Spleen (tissue), 11 donors: ENCODE results near the gene DNAJB13. TPM values are rescaled to one million over a fixed set of nuclear protein-coding genes. Genes with fewer than 3 reads are reported as not detected.

Source experiments
- DNase-seq: peaks from one replicate; pipeline ENCODE4 v3.0.0-alpha.2; 2020
- H3K27ac ChIP-seq, 8 donors: fragments of 200-600 bp; sonication (generic) in 7 of 8; 1 replicate in 4 of 8; 2 replicates in 4 of 8; pipeline versions ENCODE4 v1.5.0 to v1.8.0; 2016 to 2021; ENCODE audit warnings: inconsistent platforms in 4 of 8, mild to moderate bottlenecking in 4 of 8, moderate library complexity in 1 of 8
- H3K27me3 ChIP-seq, 7 donors: fragments of 200-600 bp; sonication (generic) in 6 of 7; replicated peaks in 1 of 7; 1 replicate in 4 of 7; 2 replicates in 3 of 7; pipeline versions ENCODE4 v1.5.0 to v1.8.0; 2016 to 2021; ENCODE audit warnings: inconsistent platforms in 3 of 7, mild to moderate bottlenecking in 1 of 7
- H3K36me3 ChIP-seq, 6 donors: fragments of 200-600 bp; sonication (generic) in 5 of 6; 1 replicate in 4 of 6; 2 replicates in 2 of 6; pipeline versions ENCODE4 v1.5.0 to v1.8.0; 2016 to 2021; ENCODE audit warnings: inconsistent platforms in 2 of 6
- H3K4me1 ChIP-seq, 6 donors: fragments of 200-600 bp; sonication (generic) in 5 of 6; 1 replicate in 3 of 6; 2 replicates in 3 of 6; pipeline versions ENCODE4 v1.5.0 to v1.8.0; 2016 to 2021; ENCODE audit warnings: inconsistent platforms in 3 of 6
- H3K4me3 ChIP-seq, 8 donors: fragments of 200-600 bp; sonication (generic) in 7 of 8; 1 replicate in 4 of 8; 2 replicates in 4 of 8; pipeline versions ENCODE4 v1.5.0 to v1.8.0; 2016 to 2021; ENCODE audit warnings: inconsistent platforms in 4 of 8, mild to moderate bottlenecking in 4 of 8, moderate library complexity in 2 of 8
- H3K9me3 ChIP-seq, 8 donors: fragments of 200-600 bp; sonication (generic) in 7 of 8; 1 replicate in 4 of 8; 2 replicates in 4 of 8; pipeline versions ENCODE4 v1.5.0 to v1.8.0; 2016 to 2021; ENCODE audit warnings: inconsistent platforms in 4 of 8
- POLR2A ChIP-seq, 3 donors: fragments of 450-650 bp; IDR thresholded peaks; one replicate each; pipeline ENCODE4 v1.5.1; 2017; ENCODE audit warnings: antibody characterized with exemption in 3 of 3, mild to moderate bottlenecking in 1 of 3
- POLR2AphosphoS5 ChIP-seq, 3 donors: sonication (generic); formaldehyde crosslinking; IDR thresholded peaks; one replicate each; pipeline ENCODE4 v1.5.1; 2017; ENCODE audit warnings: antibody characterized with exemption in 3 of 3
- WGBS, 5 donors: extraction: QIAGEN DNeasy Blood & Tissue Kit in 3 of 5; methylation state at CpG; one replicate each; pipeline versions ENCODE4 v1.1.5 to v1.1.7; 2013 to 2018; 5-methylcytosine and 5-hydroxymethylcytosine counted together
- intact Hi-C: fragments of 100-400 bp; cut with DNase I; formaldehyde crosslinking; loops from one replicate; pipeline ENCODE4 v1.15.0; 2023; ENCODE audit warnings: low total_unique reads
- polyA plus RNA-seq, 3 donors: library from polyadenylated mRNA; stranded (reverse); fragments of 200-250 nt; gene quantifications; one replicate each; pipeline ENCODE4 v1.2.1, GENCODE V29; 2013
- total RNA-seq, 7 donors: library from RNA; depleted of rRNA in 3 of 7; stranded (reverse); fragments of >200 nt in 3 of 7; fragmentation: NEBNext Ultra II Directional in 4 of 7; extraction: Animal tissue kit (Norgen Biotek cat#: 25700) in 4 of 7; gene quantifications; one replicate each; pipeline versions ENCODE4 v1.1.0 to v1.2.1, GENCODE V29; 2016 to 2021
- TF ChIP-seq, protein P1 (sequence below), 11 experiments: fragments of 200-600 bp in 7 of 11; fragments of 450-650 bp in 4 of 11; sonication (generic) in 4 of 11; IDR thresholded peaks in 8 of 11; conservative IDR thresholded peaks in 3 of 11; 1 replicate in 7 of 11; 2 replicates in 4 of 11; pipeline versions ENCODE4 v1.4.0 to v1.8.0; 2016 to 2021; ENCODE audit warnings: antibody characterized with exemption in 11 of 11, inconsistent platforms in 4 of 11, mild to moderate bottlenecking in 1 of 11
- donor health status: healthy with polysubstance abuse.
- donor health status: DM: no; HTN: no; CAD: no; lungs with moderate emphysema.
- donor health status: DM: no; HTN: no; CAD: no.
- donor health status: Bipolar disorder and iron deficiency.
- donor health status: healthy.
- donor health status: DM: no; HTN: no; CAD: no.
- donor health status: DM: yes; HTN: yes; CAD: no.

The DNAJB13 gene
- total and polyA plus RNA-seq, 10 donors: 0.04 to 0.32 (median 0.06) TPM; not detected in 7

DNA sequence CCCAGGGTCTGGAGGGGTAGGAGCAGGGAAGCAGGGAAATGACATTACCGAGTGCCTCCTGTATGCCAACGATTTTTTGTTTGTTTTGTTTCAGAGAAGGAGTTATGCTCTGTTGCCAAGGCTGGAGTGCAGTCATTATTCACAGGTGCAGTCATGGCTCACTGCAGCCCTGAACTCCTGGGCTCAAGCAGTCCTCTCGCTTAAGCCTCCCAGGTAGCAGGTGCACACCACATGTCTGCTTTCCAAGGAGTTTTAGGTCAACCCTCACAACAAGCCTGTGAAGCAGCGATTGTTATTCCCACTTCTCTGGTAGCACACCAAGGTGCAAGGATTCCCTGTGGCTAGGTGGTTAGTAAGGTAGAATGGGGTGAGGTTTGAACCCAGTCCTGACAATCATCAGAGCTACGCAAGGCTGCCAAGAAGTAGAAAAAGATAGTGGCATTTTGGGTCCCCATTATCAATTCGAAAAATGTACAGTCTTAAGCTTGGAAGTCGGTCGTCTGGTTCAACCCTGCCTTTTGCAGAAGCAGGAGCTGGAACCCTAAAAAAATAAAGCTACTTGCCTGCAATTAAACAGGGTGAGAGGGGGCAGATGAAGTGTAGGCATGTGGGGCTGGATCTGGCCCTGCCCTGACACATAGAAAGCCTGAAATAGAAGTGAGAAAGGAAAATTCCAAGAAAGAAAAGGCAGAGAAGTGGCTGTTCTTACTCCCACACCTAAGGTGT is 48.9 kb downstream of the DNAJB13 start:
- DNase-seq: peak; percentile 44
- Histone ChIP-seq H3K4me3 (no peak overlapping the region), H3K27ac (no peak overlapping the region), H3K36me3 (peaks cover 0 to 44% (median 17%) of the 10 kb centered on the region in 6 donors), H3K9me3 (no peaks in the 10 kb centered on the region), H3K4me1 (peaks cover under 1 to 56% (median 33%) of the 10 kb centered on the region in 6 donors), H3K27me3 (no peaks in the 10 kb centered on the region)
- intact Hi-C loops: no loop called here
- WGBS, 5 donors: 72 to 83% (median 82%) methylated on average over 8 of the region's 8 CpGs
- TF ChIP-seq, protein P1, sequence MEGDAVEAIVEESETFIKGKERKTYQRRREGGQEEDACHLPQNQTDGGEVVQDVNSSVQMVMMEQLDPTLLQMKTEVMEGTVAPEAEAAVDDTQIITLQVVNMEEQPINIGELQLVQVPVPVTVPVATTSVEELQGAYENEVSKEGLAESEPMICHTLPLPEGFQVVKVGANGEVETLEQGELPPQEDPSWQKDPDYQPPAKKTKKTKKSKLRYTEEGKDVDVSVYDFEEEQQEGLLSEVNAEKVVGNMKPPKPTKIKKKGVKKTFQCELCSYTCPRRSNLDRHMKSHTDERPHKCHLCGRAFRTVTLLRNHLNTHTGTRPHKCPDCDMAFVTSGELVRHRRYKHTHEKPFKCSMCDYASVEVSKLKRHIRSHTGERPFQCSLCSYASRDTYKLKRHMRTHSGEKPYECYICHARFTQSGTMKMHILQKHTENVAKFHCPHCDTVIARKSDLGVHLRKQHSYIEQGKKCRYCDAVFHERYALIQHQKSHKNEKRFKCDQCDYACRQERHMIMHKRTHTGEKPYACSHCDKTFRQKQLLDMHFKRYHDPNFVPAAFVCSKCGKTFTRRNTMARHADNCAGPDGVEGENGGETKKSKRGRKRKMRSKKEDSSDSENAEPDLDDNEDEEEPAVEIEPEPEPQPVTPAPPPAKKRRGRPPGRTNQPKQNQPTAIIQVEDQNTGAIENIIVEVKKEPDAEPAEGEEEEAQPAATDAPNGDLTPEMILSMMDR (IDR thresholded peaks at IDR 0.05 in 8 of 11, conservative IDR thresholded peaks at IDR 0.05 in 3 of 11): no peak
- TF ChIP-seq POLR2A (IDR thresholded peaks at IDR 0.05) (no peak), POLR2AphosphoS5 (IDR thresholded peaks at IDR 0.05) (no peak)

DNA sequence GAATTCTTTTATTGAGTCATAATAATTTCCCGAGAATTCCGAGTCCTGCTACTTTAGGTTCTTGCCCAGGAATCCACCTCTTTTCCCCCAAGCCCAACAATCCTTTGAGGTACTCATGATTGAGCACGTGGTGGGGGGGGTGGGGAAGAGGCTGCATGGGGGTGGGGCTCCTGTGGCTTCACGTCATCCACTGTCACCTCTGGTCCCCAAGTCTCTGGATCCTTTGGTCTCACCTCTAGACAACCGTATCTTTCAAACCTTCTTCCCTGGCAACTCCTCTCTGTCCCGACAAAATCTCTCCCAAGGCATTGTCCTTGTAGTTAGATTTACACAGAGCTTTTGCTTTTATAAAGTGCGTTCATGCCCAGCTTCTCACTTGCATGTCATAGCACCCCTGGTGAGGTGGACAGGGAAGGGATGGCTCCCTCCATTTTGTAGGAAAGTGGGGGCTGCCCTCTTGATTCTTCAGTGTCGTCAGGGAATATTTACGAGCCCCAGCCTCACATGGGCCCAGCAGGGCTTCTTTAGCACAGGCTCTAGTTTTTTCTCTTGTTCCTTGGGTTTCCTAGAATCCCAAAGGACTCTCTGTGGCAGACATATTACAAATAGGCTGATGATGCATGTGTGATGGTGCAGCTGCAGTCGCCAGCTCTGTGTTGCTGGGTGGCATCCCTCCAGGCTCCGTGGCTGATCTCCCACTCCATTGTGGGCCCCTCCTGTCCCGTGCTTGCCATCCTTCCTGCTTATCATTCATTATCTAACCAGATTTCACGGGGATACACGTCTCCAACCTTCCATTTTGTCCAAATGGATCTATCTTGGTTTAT is 49.7 kb downstream of the DNAJB13 start:
- TF ChIP-seq POLR2AphosphoS5 (IDR thresholded peaks at IDR 0.05) (no peak), POLR2A (IDR thresholded peaks at IDR 0.05) (no peak)
- TF ChIP-seq, protein P1 (IDR thresholded peaks at IDR 0.05 in 8 of 11, conservative IDR thresholded peaks at IDR 0.05 in 3 of 11): no peak
- H3K4me1 ChIP-seq: peaks cover 6 to 56% (median 32%) of the 10 kb centered on the region in 6 donors
- intact Hi-C loops: no loop called here
- peaks cover 0 to 50% (median 17%) of the 10 kb centered on the region in 6 donors for H3K36me3 ChIP-seq
- H3K9me3 ChIP-seq: no peaks in the 10 kb centered on the region
- peak; percentile 35 for DNase-seq
- H3K27me3 ChIP-seq: no peaks in the 10 kb centered on the region
- WGBS, 5 donors: 90 to 95% (median 91%) methylated on average over 14 of the region's 14 CpGs
- no peak overlapping the region for H3K27ac ChIP-seq
- no peak overlapping the region for H3K4me3 ChIP-seq

DNA sequence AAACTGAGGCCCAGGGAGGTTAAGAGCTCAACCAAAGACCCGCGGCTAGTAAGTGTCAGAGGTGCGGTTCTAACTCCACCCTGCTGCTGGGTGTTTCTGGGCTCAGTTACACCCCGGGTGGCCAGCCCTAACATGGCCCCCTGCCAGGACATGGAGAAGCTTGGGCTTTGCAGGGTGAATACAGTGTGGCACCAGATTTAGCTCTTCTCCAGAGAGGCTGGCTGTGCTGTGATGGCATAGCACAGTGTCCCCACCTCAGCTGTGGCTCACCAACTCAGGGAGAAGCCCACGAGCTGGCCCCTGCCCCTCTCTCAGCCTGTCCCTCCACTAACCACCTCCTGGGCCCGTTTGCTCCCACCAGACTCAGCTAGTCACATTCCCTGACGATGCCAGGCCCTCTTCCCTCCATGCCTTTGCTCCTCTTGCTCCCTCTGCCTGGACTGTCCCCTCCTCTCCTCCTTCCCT is 51.0 kb downstream of the DNAJB13 start:
- Histone ChIP-seq H3K27me3 (no peaks in the 10 kb centered on the region), H3K27ac (no peak overlapping the region), H3K4me3 (no peak overlapping the region), H3K36me3 (peaks cover 0 to 61% (median 17%) of the 10 kb centered on the region in 6 donors), H3K9me3 (no peaks in the 10 kb centered on the region), H3K4me1 (peaks cover 7 to 56% (median 26%) of the 10 kb centered on the region in 6 donors)
- TF ChIP-seq, protein P1 (IDR thresholded peaks at IDR 0.05 in 8 of 11, conservative IDR thresholded peaks at IDR 0.05 in 3 of 11): no peak
- TF ChIP-seq POLR2AphosphoS5 (IDR thresholded peaks at IDR 0.05) (no peak), POLR2A (IDR thresholded peaks at IDR 0.05) (no peak)
- WGBS, 5 donors: 85 to 93% (median 89%) methylated on average over 7 of the region's 7 CpGs
- peak; percentile 67 for DNase-seq
- intact Hi-C loops: no loop called here

DNA sequence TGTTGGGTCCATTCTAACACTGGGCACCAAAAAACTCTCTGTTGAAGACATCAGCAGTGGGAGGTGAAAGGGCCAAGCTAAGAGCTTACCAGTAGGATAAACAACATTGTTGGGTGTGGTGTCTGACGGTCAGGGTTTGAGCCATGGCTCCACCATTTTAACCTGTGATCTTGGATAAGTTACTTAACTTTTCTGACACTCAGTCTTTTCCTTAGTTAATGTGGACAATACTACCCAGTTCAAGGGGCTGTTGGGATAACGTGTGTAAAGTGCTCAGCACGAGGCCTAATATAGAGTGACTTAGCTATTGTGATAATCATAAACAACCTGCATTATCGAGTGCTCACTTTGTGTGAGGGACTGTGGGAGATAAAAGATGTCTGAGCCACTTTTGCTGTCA is 52.0 kb downstream of the DNAJB13 start:
- peak; percentile 7 for DNase-seq
- H3K4me1 ChIP-seq: peaks cover 6 to 47% (median 22%) of the 10 kb centered on the region in 6 donors
- peaks cover 0 to 61% (median 17%) of the 10 kb centered on the region in 6 donors for H3K36me3 ChIP-seq
- intact Hi-C loops: no loop called here
- WGBS, 5 donors: 92 to 99% (median 96%) methylated on average over 4 of the region's 4 CpGs
- no peak overlapping the region for H3K27ac ChIP-seq
- TF ChIP-seq POLR2A (IDR thresholded peaks at IDR 0.05) (no peak), POLR2AphosphoS5 (IDR thresholded peaks at IDR 0.05) (no peak)
- TF ChIP-seq, protein P1 (IDR thresholded peaks at IDR 0.05 in 8 of 11, conservative IDR thresholded peaks at IDR 0.05 in 3 of 11): no peak
- H3K4me3 ChIP-seq: no peak overlapping the region
- no peaks in the 10 kb centered on the region for H3K9me3 ChIP-seq
- no peaks in the 10 kb centered on the region for H3K27me3 ChIP-seq
